ENCODE results near the gene SLC16A6. TPM values are rescaled to one million over a fixed set of nuclear protein-coding genes. Genes with fewer than 3 reads are reported as not detected.
"Not testable (repeated sequence)": the region's sequence is repeated elsewhere in the genome, so short reads cannot be mapped to it uniquely, and the experiment has no call there.

Gene SLC16A6, protein sequence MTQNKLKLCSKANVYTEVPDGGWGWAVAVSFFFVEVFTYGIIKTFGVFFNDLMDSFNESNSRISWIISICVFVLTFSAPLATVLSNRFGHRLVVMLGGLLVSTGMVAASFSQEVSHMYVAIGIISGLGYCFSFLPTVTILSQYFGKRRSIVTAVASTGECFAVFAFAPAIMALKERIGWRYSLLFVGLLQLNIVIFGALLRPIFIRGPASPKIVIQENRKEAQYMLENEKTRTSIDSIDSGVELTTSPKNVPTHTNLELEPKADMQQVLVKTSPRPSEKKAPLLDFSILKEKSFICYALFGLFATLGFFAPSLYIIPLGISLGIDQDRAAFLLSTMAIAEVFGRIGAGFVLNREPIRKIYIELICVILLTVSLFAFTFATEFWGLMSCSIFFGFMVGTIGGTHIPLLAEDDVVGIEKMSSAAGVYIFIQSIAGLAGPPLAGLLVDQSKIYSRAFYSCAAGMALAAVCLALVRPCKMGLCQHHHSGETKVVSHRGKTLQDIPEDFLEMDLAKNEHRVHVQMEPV
- polyA plus RNA-seq (ENCODE audit: insufficient read length in 4 of 4), result 1 to 10 TPM in 1 of 4 donors, under 1 TPM in 3; 0.33 to 1.3 (median 0.63) TPM

DNA sequence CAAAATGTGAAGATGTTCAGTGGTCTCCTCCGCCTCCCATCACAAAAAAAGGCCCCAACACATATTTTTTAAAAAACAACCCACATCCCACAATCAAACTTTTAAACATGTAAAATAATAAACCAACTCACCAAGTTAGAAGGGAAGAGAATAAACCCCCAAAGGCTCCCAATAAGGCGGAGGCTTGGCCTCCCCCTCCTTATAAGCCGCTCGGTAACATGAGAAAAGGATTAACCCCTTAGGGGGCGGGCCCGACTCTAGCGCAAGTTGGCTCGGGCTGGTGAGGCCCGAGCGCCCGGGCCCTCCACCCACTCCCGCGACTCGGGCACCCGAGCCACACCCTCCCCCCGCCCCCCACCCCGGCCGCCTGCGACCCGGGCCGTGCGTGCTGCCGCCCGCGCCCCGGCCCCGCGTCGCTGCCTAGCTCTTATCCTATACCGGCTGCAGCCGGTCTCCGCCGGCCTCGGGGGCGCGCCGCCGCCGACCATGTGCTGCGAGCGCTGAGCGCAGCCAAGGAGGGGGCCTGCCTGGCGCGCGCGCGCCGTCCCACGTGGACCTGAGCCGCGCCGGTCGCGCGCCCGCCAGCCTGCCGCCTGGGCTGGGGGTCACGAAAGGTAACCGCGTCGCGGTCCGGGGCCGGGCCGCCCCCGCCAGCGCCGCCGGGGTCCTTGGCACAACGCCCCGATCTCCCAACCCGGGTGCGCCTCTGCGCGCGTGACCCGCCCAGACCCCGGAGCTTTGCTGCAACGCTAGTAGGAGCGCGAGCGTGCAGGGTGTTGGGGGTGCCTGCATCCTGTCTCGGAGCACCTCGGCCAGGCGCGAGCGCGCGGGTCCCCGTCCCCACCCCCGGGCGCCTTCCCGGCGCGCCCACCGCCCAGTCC, at the start of gene SLC16A6, which contains the start of gene ARSG:
Gene SLC16A6 (minus strand): TSS at position 173 of the 881 bp plus-strand sequence. CDS start 12,807 bp downstream, outside the sequence.
Gene ARSG (plus strand): TSS at position 541 of the 881 bp plus-strand sequence. CDS start 15,999 bp downstream, outside the sequence.
- peak in 1 of 4 donors; percentile 64 for DNase-seq (ENCODE audit: low read depth in 4 of 4, low spot score in 3 of 4)

- no peak for DNase-seq (ENCODE audit: low read depth in 4 of 4, low spot score in 3 of 4)
These were observed 43.5 kb upstream of the SLC16A6 start for GRCh38 chr17:68334393-68334792.

DNA sequence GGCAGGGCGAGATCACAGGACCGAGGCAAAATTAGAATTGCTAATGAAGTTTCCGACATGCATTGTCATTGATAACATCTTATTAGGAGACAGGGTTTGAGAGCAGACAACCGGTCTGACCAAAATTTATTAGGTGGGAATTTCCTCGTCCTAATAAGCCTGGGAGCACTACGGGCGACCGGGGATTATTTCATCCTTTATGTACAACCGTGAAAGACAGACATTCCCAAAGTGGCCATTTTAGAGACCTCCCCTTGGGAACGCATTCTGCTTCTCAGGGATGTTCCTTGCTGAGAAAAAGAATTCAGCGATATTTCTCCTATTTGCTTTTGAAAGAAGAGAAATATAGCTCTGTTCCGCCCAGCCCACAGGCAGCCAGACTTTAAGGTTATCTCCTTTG, 41.0 kb upstream of the SLC16A6 start:
- DNase-seq (ENCODE audit: low read depth in 4 of 4, low spot score in 3 of 4), result not testable (repeated sequence)

GRCh38 chr17:68329331-68329730, 38.4 kb upstream of the SLC16A6 start:
- DNase-seq (ENCODE audit: low read depth in 4 of 4, low spot score in 3 of 4), result no peak

GRCh38 chr17:68328676-68329075, 37.7 kb upstream of the SLC16A6 start:
- no peak for DNase-seq (ENCODE audit: low read depth in 4 of 4, low spot score in 3 of 4)

DNA sequence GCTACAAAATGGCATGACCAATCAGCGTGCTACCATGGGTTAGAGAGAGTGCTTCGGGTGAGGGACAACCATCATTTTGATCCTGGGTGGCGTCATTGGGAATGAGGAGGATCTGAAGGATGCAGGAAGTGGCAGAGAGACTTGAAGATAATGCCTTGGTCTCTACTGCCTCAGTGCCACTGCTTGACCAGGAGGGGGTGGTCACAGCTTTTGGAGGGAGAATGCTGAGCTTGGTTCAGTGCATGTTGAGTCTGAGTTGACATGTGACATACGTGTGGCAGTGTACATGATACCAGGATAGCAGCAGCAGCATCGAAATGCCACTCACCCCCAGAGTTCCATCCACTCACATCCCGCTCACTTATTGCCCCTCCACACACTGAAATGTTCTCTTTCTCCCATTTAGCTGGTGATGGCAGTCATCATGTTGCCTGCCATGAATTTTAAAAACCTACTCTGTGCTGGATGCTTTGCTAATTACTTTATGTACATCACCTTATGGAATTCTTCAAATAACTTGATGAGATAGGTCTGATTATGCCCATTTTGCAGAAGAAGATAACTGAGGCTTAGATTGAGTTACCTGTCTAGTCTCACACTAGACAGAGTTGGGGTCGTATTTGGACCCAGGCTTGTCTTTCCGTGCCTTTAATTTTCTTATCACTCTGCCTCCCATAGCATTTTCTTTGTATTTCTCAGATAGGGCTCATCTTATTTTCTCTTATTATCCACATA, 37.1 kb upstream of the SLC16A6 start:
- DNase-seq (ENCODE audit: low read depth in 4 of 4, low spot score in 3 of 4), result no peak

- DNase-seq (ENCODE audit: low read depth in 4 of 4, low spot score in 3 of 4), result no peak
These were observed 35.8 kb upstream of the SLC16A6 start for GRCh38 chr17:68326681-68327080.

DNA sequence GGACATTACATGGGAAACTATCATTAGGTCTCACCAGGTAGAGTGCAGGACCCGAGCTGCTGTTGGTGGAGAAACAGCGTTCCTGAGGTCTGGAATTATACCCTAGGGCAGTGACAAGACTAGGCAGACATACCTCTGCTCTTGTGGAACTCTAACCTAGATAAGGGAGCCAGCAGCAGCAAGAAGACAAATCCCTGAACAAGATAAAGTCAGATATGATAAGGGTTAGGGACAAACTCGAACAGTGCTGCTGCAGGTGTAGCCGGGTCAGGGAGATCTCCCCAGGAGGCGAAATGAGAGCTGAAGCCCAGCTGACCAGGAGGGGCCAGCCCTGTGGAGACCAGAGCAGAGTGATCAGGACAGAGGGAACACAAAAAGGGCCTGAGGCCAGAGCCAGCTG, 35.0 kb upstream of the SLC16A6 start:
- no peak for DNase-seq (ENCODE audit: low read depth in 4 of 4, low spot score in 3 of 4)

- DNase-seq (ENCODE audit: low read depth in 4 of 4, low spot score in 3 of 4), result no peak
These were observed 33.9 kb upstream of the SLC16A6 start for GRCh38 chr17:68324654-68325336.

GRCh38 chr17:68324114-68324513, 33.2 kb upstream of the SLC16A6 start:
- no peak for DNase-seq (ENCODE audit: low read depth in 4 of 4, low spot score in 3 of 4)

- DNase-seq (ENCODE audit: low read depth in 4 of 4, low spot score in 3 of 4), result no peak
These were observed 31.7 kb upstream of the SLC16A6 start for GRCh38 chr17:68322630-68323029.

DNA sequence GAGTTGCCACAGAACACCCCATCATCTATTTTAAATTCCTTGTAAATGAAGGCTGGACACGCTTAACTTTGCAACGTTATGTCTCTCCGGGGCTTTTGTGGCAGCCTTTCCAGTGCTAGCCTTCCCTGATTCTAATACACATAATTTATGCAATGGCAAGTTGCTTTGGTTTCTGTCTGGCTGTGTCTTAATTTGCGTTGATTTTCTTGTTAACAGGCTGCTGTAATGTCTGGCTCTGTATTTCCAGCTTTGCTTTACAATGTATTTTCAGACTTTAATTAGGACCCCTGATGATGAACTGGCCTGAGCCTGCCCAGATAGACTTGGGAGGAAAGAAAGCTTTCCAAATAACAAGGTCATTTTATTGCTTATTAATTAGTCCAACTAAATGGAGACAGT, 30.6 kb upstream of the SLC16A6 start:
- DNase-seq (ENCODE audit: low read depth in 4 of 4, low spot score in 3 of 4), result no peak

GRCh38 chr17:68320943-68321555, 30.1 kb upstream of the SLC16A6 start:
- no peak for DNase-seq (ENCODE audit: low read depth in 4 of 4, low spot score in 3 of 4)

GRCh38 chr17:68320311-68320865, 29.5 kb upstream of the SLC16A6 start:
- no peak for DNase-seq (ENCODE audit: low read depth in 4 of 4, low spot score in 3 of 4)

- DNase-seq (ENCODE audit: low read depth in 4 of 4, low spot score in 3 of 4), result no peak
These were observed 28.7 kb upstream of the SLC16A6 start for GRCh38 chr17:68319410-68320162.

GRCh38 chr17:68318103-68318991, 27.4 kb upstream of the SLC16A6 start:
- no peak for DNase-seq (ENCODE audit: low read depth in 4 of 4, low spot score in 3 of 4)

GRCh38 chr17:68317458-68317857, 26.5 kb upstream of the SLC16A6 start:
- DNase-seq (ENCODE audit: low read depth in 4 of 4, low spot score in 3 of 4), result no peak
